Adipocyte (in vitro differentiated cells): ENCODE data around the gene ATP8A1.

Experiments used
- DNase-seq: peaks from one replicate; pipeline ENCODE4 v3.0.0-alpha.2; 2015; ENCODE audit warnings: low read depth
- H3K27me3 ChIP-seq: replicated peaks from 2 replicates; pipeline ENCODE4 v1.7.0; 2013; ENCODE audit warnings: mild to moderate bottlenecking, low read length, moderate library complexity; ENCODE audit not compliant: control insufficient read depth, insufficient read depth
- H3K36me3 ChIP-seq: 2 replicates; pipeline ENCODE4 v1.7.0; 2013; ENCODE audit warnings: low read length, mild to moderate bottlenecking, moderate library complexity; ENCODE audit not compliant: control insufficient read depth, insufficient read depth, severe bottlenecking
- H3K4me1 ChIP-seq: 2 replicates; pipeline ENCODE4 v1.7.0; 2013; ENCODE audit warnings: mild to moderate bottlenecking, low read length, moderate library complexity; ENCODE audit not compliant: control insufficient read depth, insufficient read depth
- H3K4me3 ChIP-seq: 2 replicates; pipeline ENCODE4 v1.7.0; 2013; ENCODE audit warnings: mild to moderate bottlenecking, low read length, moderate library complexity
- H3K9ac ChIP-seq: 2 replicates; pipeline ENCODE4 v1.7.0; 2013; ENCODE audit warnings: mild to moderate bottlenecking, low read length, moderate library complexity
- H3K9me3 ChIP-seq: 2 replicates; pipeline ENCODE4 v1.7.0; 2013; ENCODE audit warnings: mild to moderate bottlenecking, low read length, moderate library complexity; ENCODE audit not compliant: control insufficient read depth

Gene ATP8A1

GRCh38 chr4:42417550-42417949 is 239.4 kb downstream of the ATP8A1 start:
- Histone ChIP-seq H3K36me3 (no peaks in the 10 kb centered on the region), H3K4me3 (no peak overlapping the region), H3K9ac (no peak overlapping the region), H3K27me3 (no peaks in the 10 kb centered on the region), H3K9me3 (no peaks in the 10 kb centered on the region), H3K4me1 (peaks cover 7% of the 10 kb centered on the region)
- DNase-seq: no peak

GRCh38 chr4:42416017-42416416 is 240.9 kb downstream of the ATP8A1 start:
- Histone ChIP-seq H3K27me3 (no peaks in the 10 kb centered on the region), H3K9ac (no peak overlapping the region), H3K36me3 (no peaks in the 10 kb centered on the region), H3K4me3 (no peak overlapping the region), H3K4me1 (peaks cover 17% of the 10 kb centered on the region), H3K9me3 (no peaks in the 10 kb centered on the region)
- DNase-seq: no peak

GRCh38 chr4:42415281-42415680 is 241.6 kb downstream of the ATP8A1 start:
- no peak overlapping the region for H3K9ac ChIP-seq
- H3K4me3 ChIP-seq: no peak overlapping the region
- H3K4me1 ChIP-seq: peaks cover 17% of the 10 kb centered on the region
- H3K9me3 ChIP-seq: no peaks in the 10 kb centered on the region
- no peaks in the 10 kb centered on the region for H3K36me3 ChIP-seq
- no peak for DNase-seq
- H3K27me3 ChIP-seq: no peaks in the 10 kb centered on the region

GRCh38 chr4:42412251-42412650 is 244.7 kb downstream of the ATP8A1 start:
- Histone ChIP-seq H3K9me3 (no peaks in the 10 kb centered on the region), H3K27me3 (no peaks in the 10 kb centered on the region), H3K36me3 (no peaks in the 10 kb centered on the region), H3K9ac (peak overlapping the region; percentile 62), H3K4me3 (peak overlapping the region; percentile 61), H3K4me1 (peaks cover 17% of the 10 kb centered on the region)
- DNase-seq: peak; percentile 47

- DNase-seq: peak; percentile 19
- H3K9me3 ChIP-seq: no peaks in the 10 kb centered on the region
- no peaks in the 10 kb centered on the region for H3K27me3 ChIP-seq
- no peaks in the 10 kb centered on the region for H3K36me3 ChIP-seq
- peak overlapping the region; percentile 62 for H3K9ac ChIP-seq
- H3K4me3 ChIP-seq: peak overlapping the region; percentile 61
- peaks cover 17% of the 10 kb centered on the region for H3K4me1 ChIP-seq
Measured at GRCh38 chr4:42411803-42412202, 245.1 kb downstream of the ATP8A1 start.

- Histone ChIP-seq H3K4me3 (no peak overlapping the region), H3K36me3 (no peaks in the 10 kb centered on the region), H3K9ac (no peak overlapping the region), H3K27me3 (no peaks in the 10 kb centered on the region), H3K4me1 (peaks cover 17% of the 10 kb centered on the region), H3K9me3 (no peaks in the 10 kb centered on the region)
- DNase-seq: no peak
Measured at GRCh38 chr4:42410446-42410845, 246.5 kb downstream of the ATP8A1 start.

- Histone ChIP-seq H3K9me3 (no peaks in the 10 kb centered on the region), H3K4me3 (no peak overlapping the region), H3K9ac (no peak overlapping the region), H3K27me3 (peaks cover 14% of the 10 kb centered on the region), H3K36me3 (no peaks in the 10 kb centered on the region), H3K4me1 (no peaks in the 10 kb centered on the region)
- DNase-seq: no peak
Measured at GRCh38 chr4:42404001-42404400, 252.9 kb downstream of the ATP8A1 start.

GRCh38 chr4:42401171-42401570 is 255.7 kb downstream of the ATP8A1 start:
- peaks cover 13% of the 10 kb centered on the region for H3K4me1 ChIP-seq
- H3K9ac ChIP-seq: no peak overlapping the region
- no peak for DNase-seq
- H3K4me3 ChIP-seq: no peak overlapping the region
- peaks cover 3% of the 10 kb centered on the region for H3K9me3 ChIP-seq
- H3K27me3 ChIP-seq: peaks cover 26% of the 10 kb centered on the region
- H3K36me3 ChIP-seq: no peaks in the 10 kb centered on the region

- peaks cover 13% of the 10 kb centered on the region for H3K4me1 ChIP-seq
- peaks cover 3% of the 10 kb centered on the region for H3K9me3 ChIP-seq
- no peaks in the 10 kb centered on the region for H3K36me3 ChIP-seq
- no peak for DNase-seq
- no peak overlapping the region for H3K4me3 ChIP-seq
- H3K27me3 ChIP-seq: peaks cover 32% of the 10 kb centered on the region
- H3K9ac ChIP-seq: no peak overlapping the region
Measured at GRCh38 chr4:42399393-42399792, 257.5 kb downstream of the ATP8A1 start.

GRCh38 chr4:42398871-42399331 is 258.0 kb downstream of the ATP8A1 start:
- H3K4me1 ChIP-seq: peaks cover 13% of the 10 kb centered on the region
- H3K9ac ChIP-seq: no peak overlapping the region
- H3K27me3 ChIP-seq: peaks cover 32% of the 10 kb centered on the region
- H3K36me3 ChIP-seq: no peaks in the 10 kb centered on the region
- H3K4me3 ChIP-seq: peak overlapping the region; percentile 74
- DNase-seq: no peak
- peaks cover 3% of the 10 kb centered on the region for H3K9me3 ChIP-seq

- DNase-seq: no peak
- Histone ChIP-seq H3K9me3 (peaks cover 3% of the 10 kb centered on the region), H3K4me1 (peaks cover 15% of the 10 kb centered on the region), H3K9ac (peak overlapping the region; percentile 29), H3K36me3 (no peaks in the 10 kb centered on the region), H3K4me3 (peak overlapping the region; percentile 74), H3K27me3 (peaks cover 32% of the 10 kb centered on the region)
Measured at GRCh38 chr4:42398171-42398870, 258.6 kb downstream of the ATP8A1 start.
